ENCODE measurements around the gene CEP131.

GRCh38 chr17:81248649-81249048 lies 25.9 kb upstream of the CEP131 start:
- no peak for TF ChIP-seq POLR2A (IDR thresholded peaks at IDR 0.05)
- no peak for TF ChIP-seq CTCF (IDR thresholded peaks at IDR 0.05)

All from body of pancreas (tissue), 4 donors.